ENCODE data around the gene EHBP1L1. TPM values are rescaled to one million over a fixed set of nuclear protein-coding genes. Genes with fewer than 3 reads are reported as not detected.

The EHBP1L1 gene
- total and polyA plus RNA-seq, 5 donors from 2014 or later: 7.8 to 143 (median 9.4) TPM

DNA sequence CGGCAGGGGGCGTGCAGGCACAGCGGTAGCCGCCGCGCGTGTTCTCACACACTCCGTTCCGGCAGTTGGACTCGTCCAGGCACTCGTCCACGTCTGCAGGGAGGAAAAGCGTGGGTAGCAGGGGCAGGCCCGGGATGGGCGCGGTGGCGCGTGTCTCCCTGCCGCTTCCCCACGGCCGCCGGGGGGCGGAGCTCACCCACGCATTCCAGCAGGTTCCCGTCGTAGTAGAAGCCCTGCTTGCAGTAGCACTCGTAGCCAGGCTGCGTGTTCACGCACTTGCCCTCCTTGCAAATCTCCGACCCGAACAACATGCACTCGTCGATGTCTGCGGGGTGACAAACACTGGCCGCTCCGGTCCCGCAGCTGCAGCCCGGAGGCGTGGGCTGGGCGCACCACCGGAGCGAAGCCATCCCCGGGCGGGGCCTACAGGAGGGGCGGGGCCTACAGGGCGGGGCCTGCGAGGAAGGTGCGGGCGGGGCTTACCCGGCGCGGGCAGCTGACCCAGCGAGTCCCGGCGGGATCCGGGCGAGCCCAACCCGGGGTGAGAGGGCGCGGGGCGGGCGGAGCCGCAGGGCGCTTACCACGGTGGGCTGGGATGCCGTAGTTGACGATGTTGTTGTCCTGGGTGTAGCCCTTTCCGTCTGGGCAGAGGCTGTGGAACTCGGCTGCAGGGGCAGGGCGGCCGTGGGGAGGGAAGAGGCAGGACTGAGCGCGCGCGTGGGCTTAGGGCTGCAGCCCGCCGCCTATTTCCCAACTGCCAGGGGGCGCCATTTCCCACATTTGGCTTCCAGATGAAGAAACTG, 35.4 kb upstream of the EHBP1L1 start:
- DNase-seq (peak; percentile 80 to 92 (median 89)), ATAC-seq (ENCODE audit: low read depth in 2 of 2) (peak; percentile 82 to 84)
- Histone ChIP-seq H3K4me3 (ENCODE audit: low read depth, low read length) (peak overlapping the region; percentile 77), H3K9me3 (ENCODE audit: control insufficient read depth in 2 of 2, low read length in 2 of 2) (no peaks in the 10 kb centered on the region), H3K27me3 (ENCODE audit: control insufficient read depth, insufficient read depth, low read length) (no peaks in the 10 kb centered on the region), H3K4me1 (ENCODE audit: control insufficient read depth, insufficient read depth, low read length, poor library complexity, severe bottlenecking) (peaks cover 18% of the 10 kb centered on the region), H3K36me3 (ENCODE audit: control insufficient read depth, insufficient read depth, low read length) (peaks cover 10% of the 10 kb centered on the region), H3K27ac (ENCODE audit: insufficient read depth, low read length, poor library complexity, severe bottlenecking) (peak overlapping the region; percentile 74)
- peak overlapping the region; percentile 86 to 93 (median 90) for H3K4me3 Mint-ChIP-seq
- H3K36me3 Mint-ChIP-seq: no peaks in the 10 kb centered on the region
- H3K4me1 Mint-ChIP-seq: peaks cover 0 to 46% (median 18%) of the 10 kb centered on the region in 4 donors
- no peaks in the 10 kb centered on the region for H3K27me3 Mint-ChIP-seq
- H3K27ac Mint-ChIP-seq: peak overlapping the region; percentile 73 to 76 (median 73)
- H3K9me3 Mint-ChIP-seq: no peaks in the 10 kb centered on the region

DNA sequence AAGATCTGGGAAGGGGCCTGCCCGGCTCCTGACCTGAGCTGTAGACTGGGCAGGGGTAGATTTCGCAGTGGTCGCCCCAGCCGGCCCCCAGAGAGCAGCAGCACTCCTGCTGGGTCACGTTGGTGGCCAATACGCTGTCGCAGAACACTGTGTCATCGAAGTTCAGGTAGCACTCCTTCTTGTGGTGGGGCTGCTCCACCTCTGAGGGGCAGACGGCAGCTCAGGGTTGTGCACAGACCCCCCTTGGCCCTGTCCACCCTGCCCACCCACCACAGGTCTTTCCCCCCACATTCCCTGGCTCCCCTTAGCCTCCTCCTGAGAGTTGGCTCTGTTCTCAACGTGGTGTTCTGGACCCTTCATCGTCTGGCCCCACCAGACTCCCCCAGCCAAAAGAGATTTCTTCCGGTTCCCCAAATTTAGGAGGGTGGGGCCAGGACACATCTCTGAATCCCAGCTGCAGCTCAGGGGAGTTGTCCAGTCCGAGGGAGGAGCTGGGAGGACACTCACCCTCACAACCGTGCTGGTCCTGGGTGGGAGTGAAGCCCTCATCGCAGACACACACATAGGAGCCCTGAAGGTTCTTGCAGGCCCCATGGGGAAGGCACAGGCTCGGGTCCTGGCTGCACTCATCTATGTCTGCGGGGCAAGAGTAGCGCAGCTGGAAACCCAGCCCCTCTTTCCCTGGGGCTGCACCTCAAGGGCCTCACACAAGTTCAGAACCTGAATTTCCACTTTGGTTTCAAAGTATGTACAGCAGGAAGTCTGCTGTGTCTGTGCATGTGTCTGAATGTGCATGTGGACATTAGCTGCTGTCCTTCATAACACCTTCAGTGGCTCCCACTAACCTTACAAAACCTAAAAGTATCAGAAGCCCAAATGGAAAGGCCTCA, 34.5 kb upstream of the EHBP1L1 start:
- Mint-ChIP-seq H3K27me3 (no peaks in the 10 kb centered on the region), H3K9me3 (no peaks in the 10 kb centered on the region), H3K36me3 (no peaks in the 10 kb centered on the region), H3K4me3 (peak overlapping the region; percentile 86 to 93 (median 90)), H3K27ac (peak overlapping the region; percentile 73 to 93 (median 73)), H3K4me1 (peaks cover 0 to 53% (median 24%) of the 10 kb centered on the region in 4 donors)
- no peaks in the 10 kb centered on the region for H3K9me3 ChIP-seq (ENCODE audit: control insufficient read depth in 2 of 2, low read length in 2 of 2)
- DNase-seq (no peak), ATAC-seq (ENCODE audit: low read depth in 2 of 2) (no peak)
- H3K27ac ChIP-seq (ENCODE audit: insufficient read depth, low read length, poor library complexity, severe bottlenecking): peak overlapping the region; percentile 74
- peaks cover 10% of the 10 kb centered on the region for H3K36me3 ChIP-seq (ENCODE audit: control insufficient read depth, insufficient read depth, low read length)
- no peak overlapping the region for H3K4me3 ChIP-seq (ENCODE audit: low read depth, low read length)
- peaks cover 26% of the 10 kb centered on the region for H3K4me1 ChIP-seq (ENCODE audit: control insufficient read depth, insufficient read depth, low read length, poor library complexity, severe bottlenecking)
- no peaks in the 10 kb centered on the region for H3K27me3 ChIP-seq (ENCODE audit: control insufficient read depth, insufficient read depth, low read length)

DNA sequence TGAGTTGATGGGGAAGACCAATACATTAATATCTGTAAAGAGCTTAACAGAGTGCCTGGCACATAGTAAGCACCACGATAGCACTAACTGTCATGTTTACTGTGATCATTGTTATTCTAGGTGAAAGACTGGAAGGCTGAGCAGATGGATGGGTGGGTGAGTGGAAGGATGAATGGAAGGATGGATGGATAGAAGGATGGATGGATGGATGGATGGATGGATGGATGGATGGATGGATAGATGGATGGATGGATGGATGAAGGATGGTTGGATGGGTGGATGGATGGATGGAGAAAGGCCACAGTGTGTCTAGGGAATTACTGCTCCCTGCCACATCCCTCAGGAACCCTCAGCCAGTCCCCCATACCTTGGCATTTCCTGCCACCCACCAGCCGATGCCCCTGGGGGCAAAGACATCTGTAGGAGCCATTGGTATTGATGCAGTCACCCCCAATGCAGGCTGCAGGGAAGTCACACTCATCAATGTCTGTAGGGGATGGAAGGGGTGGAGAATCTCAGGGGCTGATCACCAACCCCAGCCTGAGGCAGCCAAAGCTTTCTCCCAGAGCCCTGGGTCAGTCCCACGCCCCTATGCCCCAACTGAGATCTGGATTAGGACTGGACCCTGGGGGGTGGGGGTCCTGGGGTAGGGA, 33.0 kb upstream of the EHBP1L1 start:
- H3K4me1 Mint-ChIP-seq: peaks cover 0 to 62% (median 31%) of the 10 kb centered on the region in 4 donors

DNA sequence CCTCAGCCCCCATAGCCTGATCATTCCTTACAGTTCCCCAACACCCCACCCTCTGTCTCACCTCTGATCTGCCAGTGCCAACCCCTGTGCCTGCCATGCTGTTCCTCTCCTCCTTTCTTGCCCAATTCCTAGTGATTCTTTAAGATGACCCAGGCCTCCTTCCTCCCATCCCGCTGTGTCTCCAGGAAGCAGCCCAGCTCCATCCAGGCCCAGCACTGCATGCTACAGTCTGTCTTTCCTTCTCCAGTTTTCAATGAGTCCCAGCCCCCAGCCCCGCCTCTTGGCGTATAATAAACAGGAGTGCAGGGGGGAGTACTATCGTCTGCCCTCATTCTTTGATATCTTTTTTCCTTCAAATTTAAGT, 30.0 kb upstream of the EHBP1L1 start:
- ATAC-seq (ENCODE audit: low read depth in 2 of 2): no peak
- H3K4me3 Mint-ChIP-seq: peak overlapping the region; percentile 15 to 94 (median 71)

More for the DNA sequence above, 33.0 kb upstream of the EHBP1L1 start:
- no peaks in the 10 kb centered on the region for H3K27me3 ChIP-seq (ENCODE audit: control insufficient read depth, insufficient read depth, low read length)
- H3K4me1 ChIP-seq (ENCODE audit: control insufficient read depth, insufficient read depth, low read length, poor library complexity, severe bottlenecking): peaks cover 40% of the 10 kb centered on the region
- H3K27ac ChIP-seq (ENCODE audit: insufficient read depth, low read length, poor library complexity, severe bottlenecking): no peak overlapping the region
- no peak for DNase-seq
- Mint-ChIP-seq H3K4me3 (peak overlapping the region in 1 of 4 donors; percentile 80), H3K36me3 (no peaks in the 10 kb centered on the region), H3K27ac (peak overlapping the region in 2 of 3 donors; percentile 38 to 97), H3K27me3 (no peaks in the 10 kb centered on the region), H3K9me3 (no peaks in the 10 kb centered on the region)
- no peaks in the 10 kb centered on the region for H3K9me3 ChIP-seq (ENCODE audit: control insufficient read depth in 2 of 2, low read length in 2 of 2)
- no peak overlapping the region for H3K4me3 ChIP-seq (ENCODE audit: low read depth, low read length)
- no peak for ATAC-seq (ENCODE audit: low read depth in 2 of 2)
- peaks cover 3% of the 10 kb centered on the region for H3K36me3 ChIP-seq (ENCODE audit: control insufficient read depth, insufficient read depth, low read length)

DNA sequence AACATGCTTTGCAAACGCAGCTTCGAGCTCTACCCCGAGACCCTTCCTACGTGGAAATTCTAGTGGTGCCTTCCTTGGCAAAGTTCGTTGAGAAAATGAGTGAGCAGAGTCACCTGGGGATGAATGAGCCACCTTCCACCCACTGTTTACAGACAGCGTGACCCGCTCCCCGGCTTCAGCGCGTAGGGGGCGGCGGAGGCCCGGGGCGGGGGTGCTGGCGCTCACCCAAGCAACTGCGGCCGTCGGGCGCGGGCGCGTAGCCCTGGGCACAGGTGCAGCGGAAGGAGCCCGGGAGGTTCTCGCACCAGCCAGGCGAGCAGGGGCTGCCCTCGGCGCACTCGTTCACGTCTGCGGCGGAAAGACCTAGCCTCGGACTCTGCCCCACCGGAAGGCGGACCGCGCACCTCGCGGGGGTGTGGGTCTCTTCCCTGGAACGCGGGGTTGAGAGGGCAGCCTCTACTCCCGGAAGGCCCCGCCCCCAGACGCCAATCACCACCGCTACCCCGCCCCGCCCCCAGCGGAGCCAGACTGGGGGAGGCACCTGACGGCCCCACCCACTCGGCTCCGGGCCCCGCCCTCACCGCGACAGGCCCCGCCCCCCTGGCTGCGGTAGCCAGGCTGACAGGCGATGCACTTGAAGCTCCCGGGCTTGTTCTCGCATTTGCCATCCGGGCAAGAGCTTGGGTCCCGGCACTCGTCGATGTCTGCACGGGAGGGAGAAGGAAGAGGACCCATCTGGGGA, 29.5 kb upstream of the EHBP1L1 start:
- no peaks in the 10 kb centered on the region for H3K27me3 ChIP-seq (ENCODE audit: control insufficient read depth, insufficient read depth, low read length)
- peaks cover 39% of the 10 kb centered on the region for H3K4me1 ChIP-seq (ENCODE audit: control insufficient read depth, insufficient read depth, low read length, poor library complexity, severe bottlenecking)
- Mint-ChIP-seq H3K4me3 (peak overlapping the region; percentile 63 to 94 (median 78)), H3K27me3 (no peaks in the 10 kb centered on the region), H3K4me1 (peaks cover 0 to 75% (median 44%) of the 10 kb centered on the region in 4 donors), H3K9me3 (no peaks in the 10 kb centered on the region), H3K36me3 (peaks cover 5% of the 10 kb centered on the region), H3K27ac (peak overlapping the region; percentile 81 to 92 (median 83))
- DNase-seq: peak; percentile 95 to 98 (median 97)
- no peaks in the 10 kb centered on the region for H3K9me3 ChIP-seq (ENCODE audit: control insufficient read depth in 2 of 2, low read length in 2 of 2)
- ATAC-seq (ENCODE audit: low read depth in 2 of 2): peak; percentile 79 to 83
- no peak overlapping the region for H3K4me3 ChIP-seq (ENCODE audit: low read depth, low read length)
- no peaks in the 10 kb centered on the region for H3K36me3 ChIP-seq (ENCODE audit: control insufficient read depth, insufficient read depth, low read length)
- peak overlapping the region; percentile 76 for H3K27ac ChIP-seq (ENCODE audit: insufficient read depth, low read length, poor library complexity, severe bottlenecking)

More for the DNA sequence above, 30.0 kb upstream of the EHBP1L1 start:
- Histone ChIP-seq H3K27me3 (ENCODE audit: control insufficient read depth, insufficient read depth, low read length) (no peaks in the 10 kb centered on the region), H3K4me1 (ENCODE audit: control insufficient read depth, insufficient read depth, low read length, poor library complexity, severe bottlenecking) (peaks cover 43% of the 10 kb centered on the region), H3K27ac (ENCODE audit: insufficient read depth, low read length, poor library complexity, severe bottlenecking) (peak overlapping the region; percentile 76), H3K4me3 (ENCODE audit: low read depth, low read length) (no peak overlapping the region), H3K9me3 (ENCODE audit: control insufficient read depth in 2 of 2, low read length in 2 of 2) (no peaks in the 10 kb centered on the region), H3K36me3 (ENCODE audit: control insufficient read depth, insufficient read depth, low read length) (no peaks in the 10 kb centered on the region)
- H3K27ac Mint-ChIP-seq: peak overlapping the region; percentile 81 to 92 (median 82)
- H3K4me1 Mint-ChIP-seq: peaks cover 0 to 77% (median 43%) of the 10 kb centered on the region in 4 donors
- H3K9me3 Mint-ChIP-seq: no peaks in the 10 kb centered on the region
- H3K36me3 Mint-ChIP-seq: peaks cover 3% of the 10 kb centered on the region
- no peak for DNase-seq
- no peaks in the 10 kb centered on the region for H3K27me3 Mint-ChIP-seq

DNA sequence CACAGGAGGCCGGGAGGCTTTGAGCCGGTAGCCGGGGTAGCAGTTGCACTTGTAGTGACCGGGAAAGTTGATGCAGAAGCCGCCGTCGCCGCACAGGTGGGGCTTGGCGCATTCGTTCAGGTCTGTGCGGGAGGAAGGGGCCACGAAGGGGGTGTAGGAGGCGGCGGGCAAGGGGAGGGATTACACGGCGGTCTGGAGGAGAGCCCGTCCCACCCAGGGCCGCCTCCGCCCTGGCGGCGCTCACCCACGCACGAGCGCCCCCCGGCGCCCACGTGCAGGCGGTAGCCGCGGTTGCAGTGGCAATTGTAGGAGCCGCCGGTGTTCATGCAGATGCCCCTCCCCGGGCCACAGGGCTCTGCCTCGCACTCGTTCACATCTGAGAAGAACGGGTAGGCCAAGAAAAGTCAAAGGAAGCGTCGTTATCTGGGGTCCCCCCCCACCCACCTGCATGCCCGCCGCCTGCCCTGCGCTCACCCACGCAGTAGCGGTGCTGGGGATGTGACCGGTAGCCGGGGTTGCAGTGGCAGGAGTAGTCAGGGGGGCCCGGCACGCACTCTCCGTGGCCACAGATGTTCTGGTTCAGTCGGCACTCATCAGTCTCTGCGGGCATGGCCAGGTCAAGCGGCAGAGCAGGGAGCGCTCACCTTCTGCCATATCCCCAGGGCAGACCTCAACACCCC, 28.3 kb upstream of the EHBP1L1 start:
- peaks cover 6 to 77% (median 50%) of the 10 kb centered on the region in 4 donors for H3K4me1 Mint-ChIP-seq
- ATAC-seq (ENCODE audit: low read depth in 2 of 2) (no peak), DNase-seq (peak in 1 of 3 donors; percentile 46)
- no peaks in the 10 kb centered on the region for H3K9me3 Mint-ChIP-seq
- no peaks in the 10 kb centered on the region for H3K27me3 Mint-ChIP-seq
- Histone ChIP-seq H3K27me3 (ENCODE audit: control insufficient read depth, insufficient read depth, low read length) (no peaks in the 10 kb centered on the region), H3K36me3 (ENCODE audit: control insufficient read depth, insufficient read depth, low read length) (no peaks in the 10 kb centered on the region), H3K9me3 (ENCODE audit: control insufficient read depth in 2 of 2, low read length in 2 of 2) (no peaks in the 10 kb centered on the region), H3K4me1 (ENCODE audit: control insufficient read depth, insufficient read depth, low read length, poor library complexity, severe bottlenecking) (peaks cover 46% of the 10 kb centered on the region), H3K4me3 (ENCODE audit: low read depth, low read length) (no peak overlapping the region), H3K27ac (ENCODE audit: insufficient read depth, low read length, poor library complexity, severe bottlenecking) (peak overlapping the region; percentile 76)
- peak overlapping the region in 2 of 3 donors; percentile 51 to 81 for H3K27ac Mint-ChIP-seq
- peak overlapping the region in 3 of 4 donors; percentile 67 to 79 (median 78) for H3K4me3 Mint-ChIP-seq
- peaks cover 17% of the 10 kb centered on the region for H3K36me3 Mint-ChIP-seq

Measured in CD4-positive, CD25-positive, alpha-beta regulatory T cell (primary cell).